ENCODE measurements around the gene PRPF19.

PRPF19 gene

GRCh38 chr11:60924906-60925853 lies 18.8 kb upstream of the PRPF19 start:
- peaks cover 20% of the 10 kb centered on the region for H3K36me3 Mint-ChIP-seq (ENCODE audit: insufficient read depth)
- DNase-seq (no peak), ATAC-seq (replicated peaks) (peak; percentile 69)
- H3K27ac Mint-ChIP-seq: peak overlapping the region in 1 of 2 donors; percentile 28
- H3K4me3 Mint-ChIP-seq: peak overlapping the region; percentile 66 to 70
- peaks cover 6 to 65% of the 10 kb centered on the region in 2 donors for H3K27me3 Mint-ChIP-seq
- H3K4me1 Mint-ChIP-seq (ENCODE audit: low read depth in 2 of 2): peaks cover 11 to 13% of the 10 kb centered on the region in 2 donors
- H3K9me3 Mint-ChIP-seq: no peaks in the 10 kb centered on the region

DNA sequence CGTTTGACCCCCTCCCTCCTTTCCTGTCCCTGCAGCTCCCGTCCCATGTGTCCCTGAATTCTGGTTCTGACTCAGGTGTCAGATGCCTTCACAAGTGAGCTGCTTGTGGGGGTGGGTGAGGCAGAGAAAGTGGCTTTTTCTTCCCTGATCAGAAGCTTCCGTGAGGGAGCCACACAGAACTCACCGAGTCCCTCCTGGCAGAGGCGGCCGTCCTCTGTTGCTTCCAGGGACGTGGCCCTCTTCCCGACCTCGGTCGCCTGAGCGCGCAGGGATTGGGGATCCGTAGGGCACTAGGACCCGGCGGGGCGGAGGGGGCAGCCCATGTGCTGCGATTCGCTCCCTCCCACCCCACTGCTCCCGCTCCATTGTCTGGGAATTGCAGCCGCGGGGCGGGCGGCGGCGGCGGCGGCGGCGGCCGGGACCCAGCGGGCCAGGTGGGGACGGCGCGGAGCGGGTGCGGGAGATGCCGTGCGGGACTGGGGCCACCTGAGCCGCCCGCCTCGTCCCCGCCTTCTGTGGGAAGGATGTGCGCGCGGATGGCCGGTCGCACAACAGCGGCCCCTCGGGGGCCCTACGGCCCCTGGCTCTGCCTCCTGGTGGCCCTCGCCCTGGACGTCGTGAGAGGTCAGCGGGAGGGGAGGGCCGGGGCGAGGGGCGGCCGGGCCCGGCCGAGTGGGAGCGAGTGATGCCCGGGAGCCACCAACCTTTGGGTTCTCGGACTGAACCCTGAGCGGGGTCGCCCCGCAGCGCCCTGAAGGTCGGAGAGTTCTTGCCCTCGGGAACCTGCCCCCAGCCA lies 17.9 kb upstream of the PRPF19 start, which contains the start of gene TMEM132A:
Gene TMEM132A (plus strand): TSS at position 351 of the 796 bp plus-strand sequence. CDS start 174 bp downstream, at position 525.
- peaks cover 27% of the 10 kb centered on the region for H3K36me3 Mint-ChIP-seq (ENCODE audit: insufficient read depth)
- ATAC-seq (replicated peaks) (peak; percentile 44), DNase-seq (no peak)
- peak within 1 kb of the TSS; percentile 66 to 70 for H3K4me3 Mint-ChIP-seq
- no peaks in the 10 kb centered on the region for H3K9me3 Mint-ChIP-seq
- H3K27ac Mint-ChIP-seq: peak within 1 kb of the TSS in 1 of 2 donors; percentile 28
- H3K27me3 Mint-ChIP-seq: peaks cover 6 to 56% of the 10 kb centered on the region in 2 donors
- H3K4me1 Mint-ChIP-seq (ENCODE audit: low read depth in 2 of 2): peaks cover 11 to 13% of the 10 kb centered on the region in 2 donors

GRCh38 chr11:60923800-60924109 lies 17.4 kb upstream of the PRPF19 start:
- DNase-seq: no peak
- Mint-ChIP-seq H3K9me3 (no peaks in the 10 kb centered on the region), H3K4me1 (ENCODE audit: low read depth in 2 of 2) (peaks cover 11 to 13% of the 10 kb centered on the region in 2 donors), H3K27ac (no peak overlapping the region), H3K27me3 (peaks cover 6 to 53% of the 10 kb centered on the region in 2 donors), H3K36me3 (ENCODE audit: insufficient read depth) (peaks cover 27% of the 10 kb centered on the region), H3K4me3 (peak overlapping the region; percentile 66 to 70)
- no peak for ATAC-seq (replicated peaks)

DNA sequence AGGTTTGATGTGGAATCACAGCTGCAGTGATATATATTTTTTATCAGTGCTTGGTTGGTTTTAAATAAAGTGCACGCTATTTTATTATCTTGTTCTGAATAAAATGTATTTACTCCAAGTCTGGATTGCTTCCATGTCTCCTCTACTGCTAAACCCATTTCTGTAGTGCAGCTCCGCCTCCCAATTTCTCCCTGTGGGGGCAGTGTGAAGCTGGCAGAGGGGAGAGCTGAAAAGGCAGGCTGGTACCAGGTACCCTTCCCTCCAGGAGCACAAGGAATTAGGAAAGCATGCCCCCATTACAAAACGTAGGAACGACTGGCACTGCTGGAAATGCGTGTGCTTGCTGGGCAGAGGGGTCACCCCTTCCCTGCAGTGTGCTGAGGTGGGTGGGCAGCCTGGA lies 16.9 kb upstream of the PRPF19 start:
- peak overlapping the region in 1 of 2 donors; percentile 66 for H3K4me3 Mint-ChIP-seq
- H3K27me3 Mint-ChIP-seq: peaks cover 6 to 53% of the 10 kb centered on the region in 2 donors
- no peak overlapping the region for H3K27ac Mint-ChIP-seq
- peaks cover 28% of the 10 kb centered on the region for H3K36me3 Mint-ChIP-seq (ENCODE audit: insufficient read depth)
- DNase-seq (no peak), ATAC-seq (replicated peaks) (no peak)
- peaks cover 11 to 13% of the 10 kb centered on the region in 2 donors for H3K4me1 Mint-ChIP-seq (ENCODE audit: low read depth in 2 of 2)
- H3K9me3 Mint-ChIP-seq: no peaks in the 10 kb centered on the region

- Mint-ChIP-seq H3K4me1 (ENCODE audit: low read depth in 2 of 2) (peaks cover 13% of the 10 kb centered on the region in 2 donors), H3K36me3 (ENCODE audit: insufficient read depth) (peaks cover 32% of the 10 kb centered on the region), H3K9me3 (no peaks in the 10 kb centered on the region), H3K27ac (peak overlapping the region in 1 of 2 donors; percentile 31), H3K27me3 (peaks cover 6 to 53% of the 10 kb centered on the region in 2 donors), H3K4me3 (no peak overlapping the region)
- DNase-seq (no peak), ATAC-seq (replicated peaks) (no peak)
Measured at GRCh38 chr11:60922906-60923305, 16.5 kb upstream of the PRPF19 start.

DNA sequence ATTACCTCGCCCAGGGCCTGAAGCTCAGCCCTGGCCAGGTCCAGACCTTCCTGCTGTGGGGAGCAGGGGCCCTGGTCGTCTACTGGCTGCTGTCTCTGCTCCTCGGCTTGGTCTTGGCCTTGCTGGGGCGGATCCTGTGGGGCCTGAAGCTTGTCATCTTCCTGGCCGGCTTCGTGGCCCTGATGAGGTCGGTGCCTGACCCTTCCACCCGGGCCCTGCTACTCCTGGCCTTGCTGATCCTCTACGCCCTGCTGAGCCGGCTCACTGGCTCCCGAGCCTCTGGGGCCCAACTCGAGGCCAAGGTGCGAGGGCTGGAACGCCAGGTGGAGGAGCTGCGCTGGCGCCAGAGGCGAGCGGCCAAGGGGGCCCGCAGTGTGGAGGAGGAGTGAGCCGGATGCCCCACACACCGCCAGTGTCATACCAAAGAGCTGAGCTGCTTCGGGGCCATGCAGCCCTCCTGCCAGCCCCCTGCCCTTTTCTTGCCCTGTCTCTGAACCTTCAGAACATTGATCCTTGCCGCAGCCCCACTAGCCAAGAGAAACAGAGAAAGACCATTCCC lies 15.5 kb upstream of the PRPF19 start:
- ATAC-seq (replicated peaks) (no peak), DNase-seq (no peak)
- H3K9me3 Mint-ChIP-seq: no peaks in the 10 kb centered on the region
- H3K27me3 Mint-ChIP-seq: peaks cover 6 to 44% of the 10 kb centered on the region in 2 donors
- H3K4me1 Mint-ChIP-seq (ENCODE audit: low read depth in 2 of 2): peaks cover 17 to 18% of the 10 kb centered on the region in 2 donors
- peak overlapping the region in 1 of 2 donors; percentile 31 for H3K27ac Mint-ChIP-seq
- no peak overlapping the region for H3K4me3 Mint-ChIP-seq
- H3K36me3 Mint-ChIP-seq (ENCODE audit: insufficient read depth): peaks cover 29% of the 10 kb centered on the region

DNA sequence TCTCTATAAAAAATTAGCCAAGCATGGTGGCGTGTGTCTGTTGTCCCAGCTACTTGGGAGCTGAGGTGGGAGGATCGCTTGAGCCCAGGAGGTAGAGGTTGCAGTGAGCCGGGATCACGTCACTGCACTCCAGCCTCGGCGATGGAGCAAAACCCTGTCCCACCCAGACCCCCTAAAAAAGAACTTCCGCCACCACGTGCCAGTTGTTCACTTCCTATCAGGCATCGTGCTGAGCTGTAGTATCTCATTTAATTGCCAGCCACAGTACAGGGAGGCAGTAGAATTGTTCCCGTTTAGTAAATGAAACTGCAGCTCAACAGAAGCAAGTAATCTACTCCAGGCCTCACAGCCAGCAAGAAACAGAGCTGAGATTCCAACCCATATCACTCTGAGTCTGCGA lies 14.9 kb upstream of the PRPF19 start:
- H3K27me3 Mint-ChIP-seq: peaks cover 6 to 38% of the 10 kb centered on the region in 2 donors
- H3K4me3 Mint-ChIP-seq: no peak overlapping the region
- no peak overlapping the region for H3K27ac Mint-ChIP-seq
- peaks cover 29% of the 10 kb centered on the region for H3K36me3 Mint-ChIP-seq (ENCODE audit: insufficient read depth)
- H3K9me3 Mint-ChIP-seq: no peaks in the 10 kb centered on the region
- ATAC-seq (replicated peaks) (no peak), DNase-seq (no peak)
- H3K4me1 Mint-ChIP-seq (ENCODE audit: low read depth in 2 of 2): peaks cover 18 to 21% of the 10 kb centered on the region in 2 donors

DNA sequence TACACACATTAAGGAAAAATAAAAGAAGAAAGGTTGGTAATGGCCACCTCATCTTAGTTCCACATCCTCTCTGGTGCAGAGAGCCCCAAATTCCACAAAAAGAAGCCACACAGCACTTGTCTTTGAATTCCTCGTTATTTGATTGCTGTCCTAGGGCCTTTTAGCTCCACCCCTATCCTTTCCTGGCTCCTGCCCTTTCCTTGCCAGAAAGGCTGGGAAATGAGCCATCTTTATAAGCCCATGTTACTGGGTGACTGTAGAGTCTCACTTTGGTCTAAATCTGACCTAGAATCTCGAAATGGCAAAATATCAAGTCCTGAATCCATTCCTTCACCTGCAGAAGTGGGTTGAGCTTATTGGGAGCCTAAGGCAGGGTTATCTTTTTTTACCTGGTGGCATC lies 13.6 kb upstream of the PRPF19 start:
- no peak overlapping the region for H3K4me3 Mint-ChIP-seq
- H3K36me3 Mint-ChIP-seq (ENCODE audit: insufficient read depth): peaks cover 38% of the 10 kb centered on the region
- H3K4me1 Mint-ChIP-seq (ENCODE audit: low read depth in 2 of 2): peaks cover 24 to 28% of the 10 kb centered on the region in 2 donors
- H3K9me3 Mint-ChIP-seq: no peaks in the 10 kb centered on the region
- DNase-seq (no peak), ATAC-seq (replicated peaks) (no peak)
- no peak overlapping the region for H3K27ac Mint-ChIP-seq
- H3K27me3 Mint-ChIP-seq: peaks cover under 1 to 25% of the 10 kb centered on the region in 2 donors

DNA sequence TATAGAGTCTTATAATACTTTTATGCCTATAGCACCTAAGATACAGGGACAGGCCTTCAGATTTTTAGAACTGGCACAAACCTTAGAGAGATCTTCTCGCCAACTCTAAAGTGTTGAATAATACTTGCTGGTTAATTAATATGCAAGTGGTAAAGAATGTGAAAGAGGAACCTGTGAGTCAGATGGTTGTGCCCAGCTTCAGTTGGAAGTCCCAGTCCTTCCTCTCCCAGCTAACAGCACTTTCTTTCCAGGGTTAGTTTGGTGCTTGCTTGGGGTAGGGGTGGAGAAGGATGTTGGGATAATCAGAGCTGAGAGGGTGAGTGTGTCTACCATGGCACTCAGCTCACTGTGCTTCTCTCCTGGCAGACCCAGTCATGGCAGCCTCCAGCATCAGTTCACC lies 12.9 kb upstream of the PRPF19 start:
- Mint-ChIP-seq H3K27ac (no peak overlapping the region), H3K4me1 (ENCODE audit: low read depth in 2 of 2) (peaks cover 27 to 31% of the 10 kb centered on the region in 2 donors), H3K27me3 (peaks cover 0 to 23% of the 10 kb centered on the region in 2 donors), H3K9me3 (no peaks in the 10 kb centered on the region), H3K36me3 (ENCODE audit: insufficient read depth) (peaks cover 41% of the 10 kb centered on the region), H3K4me3 (no peak overlapping the region)
- DNase-seq (no peak), ATAC-seq (replicated peaks) (no peak)

DNA sequence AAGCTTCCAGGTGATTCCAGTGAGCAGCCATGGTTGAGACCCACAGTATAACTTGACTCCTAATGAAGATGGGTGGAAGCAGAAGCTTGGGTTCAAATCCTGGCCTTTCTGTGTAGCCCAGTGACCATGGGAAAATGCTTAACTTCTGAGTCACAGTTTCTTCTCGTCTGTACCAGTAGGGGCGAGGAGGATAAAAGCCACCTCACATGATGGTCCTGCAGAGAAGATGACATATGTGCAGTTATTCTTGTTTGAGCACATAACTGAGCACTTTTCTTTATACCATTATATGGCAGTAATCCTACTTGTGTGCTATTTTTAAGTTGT lies 12.5 kb upstream of the PRPF19 start:
- no peak overlapping the region for H3K4me3 Mint-ChIP-seq
- H3K9me3 Mint-ChIP-seq: no peaks in the 10 kb centered on the region
- ATAC-seq (replicated peaks) (no peak), DNase-seq (no peak)
- peaks cover 0 to 20% of the 10 kb centered on the region in 2 donors for H3K27me3 Mint-ChIP-seq
- peaks cover 29 to 30% of the 10 kb centered on the region in 2 donors for H3K4me1 Mint-ChIP-seq (ENCODE audit: low read depth in 2 of 2)
- peaks cover 44% of the 10 kb centered on the region for H3K36me3 Mint-ChIP-seq (ENCODE audit: insufficient read depth)
- no peak overlapping the region for H3K27ac Mint-ChIP-seq

- Mint-ChIP-seq H3K9me3 (no peaks in the 10 kb centered on the region), H3K36me3 (ENCODE audit: insufficient read depth) (peaks cover 48% of the 10 kb centered on the region), H3K4me1 (ENCODE audit: low read depth in 2 of 2) (peaks cover 33 to 34% of the 10 kb centered on the region in 2 donors), H3K27me3 (peaks cover 0 to 15% of the 10 kb centered on the region in 2 donors), H3K27ac (no peak overlapping the region), H3K4me3 (no peak overlapping the region)
- no peak for ATAC-seq (replicated peaks)
- no peak for DNase-seq
Measured at GRCh38 chr11:60918251-60918938, 12.0 kb upstream of the PRPF19 start.

GRCh38 chr11:60917267-60917666 lies 10.9 kb upstream of the PRPF19 start:
- peaks cover 38 to 39% of the 10 kb centered on the region in 2 donors for H3K4me1 Mint-ChIP-seq (ENCODE audit: low read depth in 2 of 2)
- no peak overlapping the region for H3K4me3 Mint-ChIP-seq
- peaks cover 47% of the 10 kb centered on the region for H3K36me3 Mint-ChIP-seq (ENCODE audit: insufficient read depth)
- peak overlapping the region; percentile 95 to 97 for H3K27ac Mint-ChIP-seq
- DNase-seq (no peak), ATAC-seq (replicated peaks) (no peak)
- H3K9me3 Mint-ChIP-seq: no peaks in the 10 kb centered on the region
- H3K27me3 Mint-ChIP-seq: peaks cover 0 to 4% of the 10 kb centered on the region in 2 donors

Measured in effector memory CD8-positive, alpha-beta T cell (primary cell).